ENCODE measurements around the gene PIK3CD.
"Not testable (repeated sequence)": the region's sequence is repeated elsewhere in the genome, so short reads cannot be mapped to it uniquely, and the experiment has no call there.

PIK3CD gene

DNA sequence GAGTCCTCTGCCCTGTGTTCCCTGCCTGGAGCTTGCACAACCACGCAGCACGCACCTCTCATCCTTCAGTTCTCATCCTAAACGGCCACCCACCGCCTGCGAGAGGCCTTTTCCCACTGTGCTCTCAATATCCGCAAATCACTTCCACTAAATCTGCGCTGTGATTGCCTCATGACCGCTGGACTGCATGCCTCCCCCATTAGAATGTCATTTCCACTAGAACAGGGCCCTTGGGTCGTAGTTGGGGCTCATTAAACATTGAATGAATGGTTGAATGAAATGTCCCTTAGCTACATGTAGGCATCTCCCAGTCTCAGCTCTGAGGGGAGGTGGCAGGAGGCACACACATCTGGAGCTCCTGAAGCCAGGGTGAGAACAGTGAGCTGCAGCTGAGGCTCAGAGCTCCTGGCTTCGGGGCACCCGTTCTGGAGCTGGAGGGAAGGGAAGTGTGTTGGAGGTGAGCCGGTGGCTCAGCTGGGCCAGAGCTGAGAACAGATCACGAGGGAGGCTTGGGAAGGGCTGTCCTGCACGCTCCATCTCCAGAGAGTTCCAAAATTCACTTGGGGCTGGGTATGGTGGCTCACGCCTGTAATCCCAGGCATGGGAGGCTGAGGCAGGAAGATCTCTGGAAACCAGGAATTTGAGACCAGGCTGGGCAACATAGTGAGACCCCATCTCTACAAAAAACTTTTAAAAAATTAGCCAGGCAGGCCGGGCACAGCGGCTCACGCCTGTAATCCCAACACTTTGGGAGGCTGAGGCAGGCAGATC is 32.4 kb upstream of the PIK3CD start:
- DNase-seq (ENCODE audit: insufficient read length, low spot score) (no peak), FAIRE-seq (no peak)

DNA sequence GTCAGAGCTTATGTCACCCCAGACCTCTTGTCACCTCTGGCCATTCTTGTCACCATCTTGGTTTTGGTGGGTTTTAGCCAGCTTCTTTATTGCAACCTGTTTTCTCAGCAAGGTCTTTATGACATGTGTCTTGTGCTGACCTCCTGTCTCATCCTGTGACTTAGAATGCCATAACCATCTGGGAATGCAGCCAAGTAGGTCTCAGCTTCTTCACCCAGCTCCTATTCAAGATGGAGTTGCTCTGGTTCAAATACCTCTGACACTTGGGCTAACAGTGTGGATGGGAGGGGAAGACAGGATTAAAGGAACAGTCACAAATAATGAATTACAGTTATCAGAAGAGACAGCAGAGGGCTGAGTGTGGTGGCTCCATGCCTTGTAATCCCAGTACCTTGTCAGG is 30.5 kb upstream of the PIK3CD start:
- FAIRE-seq (no peak), DNase-seq (ENCODE audit: insufficient read length, low spot score) (no peak)

DNA sequence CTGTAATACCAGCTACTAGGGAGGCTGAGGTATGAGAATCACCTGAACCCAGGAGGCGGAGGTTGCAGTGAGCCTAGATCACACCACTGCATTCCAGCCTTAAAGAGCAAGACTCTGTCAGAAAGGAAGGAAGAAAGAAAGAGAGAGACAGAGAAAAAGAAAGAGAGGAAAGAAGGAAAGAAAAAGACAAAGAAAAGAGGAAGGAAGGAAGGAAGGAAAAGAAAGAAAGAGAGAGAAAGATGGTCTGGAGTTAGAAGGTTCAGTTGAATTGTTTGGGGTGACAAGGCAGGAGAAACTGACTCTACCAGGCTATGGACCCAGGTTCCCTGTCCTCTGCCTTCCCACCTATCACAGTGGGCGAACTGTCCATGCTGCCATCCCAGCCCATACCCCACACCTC is 27.4 kb upstream of the PIK3CD start:
- FAIRE-seq (no peak), DNase-seq (ENCODE audit: insufficient read length, low spot score) (no peak)

DNA sequence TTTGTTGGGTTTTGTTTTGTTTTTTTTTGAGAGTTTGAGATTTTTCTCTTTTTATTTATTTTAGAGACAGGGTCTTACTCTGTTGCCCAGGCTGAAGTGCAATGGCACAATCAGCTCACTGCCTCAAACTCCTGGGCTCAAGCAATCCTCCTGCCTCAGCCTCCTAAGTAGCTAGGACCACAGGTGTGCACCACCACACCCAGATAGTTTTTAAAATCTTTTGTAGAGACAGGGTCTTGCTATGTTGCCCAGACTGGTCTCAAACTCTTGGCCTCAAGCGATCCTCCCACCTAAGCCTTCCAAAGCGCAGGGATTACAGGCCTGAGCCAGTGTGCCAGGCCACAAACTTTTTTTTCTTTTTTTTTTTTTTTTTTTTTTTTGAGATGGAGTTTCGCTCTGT is 26.5 kb upstream of the PIK3CD start:
- DNase-seq (ENCODE audit: insufficient read length, low spot score); FAIRE-seq: not testable (repeated sequence)

DNA sequence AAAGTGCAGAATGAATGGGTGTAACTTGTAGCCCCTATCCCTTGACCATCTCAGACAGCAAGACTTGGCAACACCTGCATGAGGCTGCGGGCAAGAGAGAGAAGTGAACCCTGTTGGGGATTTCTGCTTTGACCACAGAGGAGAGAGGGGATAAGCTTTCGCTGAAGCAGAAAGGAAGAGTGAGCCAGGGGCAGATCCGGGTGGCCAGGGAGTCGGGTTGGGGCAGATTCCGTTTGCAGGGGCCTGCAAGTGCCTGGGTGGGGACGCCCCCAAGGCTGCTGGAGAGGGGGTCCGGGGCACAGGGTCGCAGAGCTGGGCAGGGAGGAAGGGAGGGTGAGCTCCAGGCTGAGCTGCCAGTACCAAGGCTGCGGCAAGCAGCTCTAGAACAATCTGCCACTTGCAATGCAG is 25.3 kb upstream of the PIK3CD start:
- DNase-seq (ENCODE audit: insufficient read length, low spot score) (peak; percentile 75), FAIRE-seq (peak; percentile 99)

DNA sequence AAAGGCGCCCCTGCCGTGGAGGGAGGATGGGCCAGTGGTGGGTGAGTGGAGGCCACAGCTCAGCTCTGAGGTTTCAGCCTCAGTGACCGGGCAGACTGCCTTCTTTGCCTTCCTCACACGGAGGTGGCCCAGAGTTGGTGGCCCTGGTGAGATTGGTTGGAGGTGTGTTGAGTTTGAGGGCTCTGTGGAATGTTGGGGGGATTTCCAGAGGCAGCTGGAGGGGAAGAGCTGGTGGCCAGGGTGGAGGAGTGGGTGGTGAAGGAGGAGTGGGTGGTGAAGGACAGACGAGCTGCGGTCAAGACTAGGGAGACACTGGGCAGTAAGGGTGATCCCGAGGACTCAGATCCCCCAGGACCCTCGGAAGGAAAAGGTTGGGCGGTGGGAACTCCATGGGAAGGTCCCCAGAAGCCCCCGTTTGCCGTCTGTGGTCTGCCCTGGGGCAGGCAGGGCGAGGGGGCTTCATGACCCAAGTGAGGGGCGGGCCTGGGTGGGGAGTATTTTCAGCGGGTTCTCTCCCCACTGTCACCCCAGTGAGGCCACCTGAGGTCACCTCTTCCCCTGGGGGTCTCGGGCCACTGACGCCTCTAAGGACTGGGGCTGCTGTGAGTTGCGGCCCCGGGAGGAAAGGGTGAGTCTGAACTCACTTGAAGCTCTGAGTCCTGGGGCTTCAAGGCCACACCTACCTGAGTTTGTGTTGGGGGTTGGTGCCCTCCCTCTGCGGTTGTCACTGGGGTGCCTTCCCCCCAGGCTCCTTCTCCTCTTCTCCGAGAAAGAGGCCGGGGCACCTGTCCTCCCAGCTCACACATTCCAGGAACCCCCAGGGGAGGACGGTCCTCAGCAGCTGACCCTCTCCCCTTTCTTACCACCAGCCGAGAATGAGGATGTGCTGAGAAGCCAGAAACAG is 22.7 kb upstream of the PIK3CD start:
- no peak for DNase-seq (ENCODE audit: insufficient read length, low spot score)

DNA sequence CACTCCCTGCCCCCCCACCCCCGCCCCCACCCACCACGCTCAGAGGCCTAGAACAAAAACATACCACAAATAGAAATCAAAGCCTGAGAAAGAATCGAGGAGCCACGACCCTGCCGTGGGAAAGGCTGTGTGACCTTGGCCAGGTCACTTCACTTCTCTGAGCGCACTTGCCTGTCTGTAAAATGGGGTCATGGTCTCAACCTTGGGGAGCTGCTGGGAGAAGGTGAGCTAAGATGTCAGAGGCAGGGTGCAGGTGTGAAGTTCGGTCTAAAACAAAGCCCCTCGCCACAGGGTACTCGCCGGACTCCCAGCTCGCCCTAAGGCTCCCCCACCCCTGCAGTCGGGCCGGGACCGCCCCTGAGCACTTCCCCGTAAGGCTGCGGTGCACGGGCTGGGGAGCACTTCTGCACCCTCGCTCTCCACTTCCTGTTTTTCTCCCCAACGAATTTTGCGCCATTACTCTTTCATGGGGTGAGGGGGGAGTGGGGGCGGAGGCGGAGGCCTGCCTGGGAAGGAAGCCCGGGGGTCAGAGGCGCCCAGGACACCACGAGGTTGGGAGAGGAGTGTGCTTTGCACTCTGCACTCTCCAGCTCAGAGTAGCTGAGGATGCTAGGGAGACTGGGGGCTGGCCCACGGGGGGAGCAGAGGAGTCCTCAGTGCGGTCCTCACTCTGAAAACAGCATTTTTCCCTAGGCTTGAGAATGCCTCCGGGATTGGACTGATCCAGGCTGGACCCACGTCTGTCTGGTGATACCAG is 21.9 kb upstream of the PIK3CD start:
- FAIRE-seq (peak; percentile 94), DNase-seq (ENCODE audit: insufficient read length, low spot score) (no peak)

More for the DNA sequence above, 22.7 kb upstream of the PIK3CD start:
- FAIRE-seq = peak; percentile 59

GRCh38 chr1:9630331-9631111 is 21.0 kb upstream of the PIK3CD start:
- no peak for DNase-seq (ENCODE audit: insufficient read length, low spot score)
- no peak for FAIRE-seq

DNA sequence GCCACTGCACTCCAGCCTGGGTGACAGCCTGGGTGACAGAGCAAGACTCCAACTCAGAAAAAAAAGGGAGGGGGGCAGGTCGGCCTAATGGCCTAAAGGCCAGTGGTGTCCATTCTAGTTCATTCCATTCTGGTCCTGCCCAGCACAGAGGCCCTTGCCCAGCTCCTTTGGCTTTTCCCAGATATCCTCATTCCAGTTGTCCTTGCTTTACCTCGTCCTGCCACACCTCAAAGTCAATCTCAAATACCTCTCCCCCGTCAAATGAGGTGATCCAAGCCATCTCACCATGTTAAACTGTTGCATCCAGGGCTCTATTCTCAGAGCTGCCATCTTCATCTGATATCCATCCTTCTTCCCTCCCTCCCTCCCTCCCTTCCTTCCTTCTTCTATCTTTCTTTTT is 19.9 kb upstream of the PIK3CD start:
- no peak for FAIRE-seq

GRCh38 chr1:9633493-9633892 is 18.0 kb upstream of the PIK3CD start:
- no peak for DNase-seq (ENCODE audit: insufficient read length, low spot score)
- FAIRE-seq = no peak

More for the DNA sequence above, 19.9 kb upstream of the PIK3CD start:
- DNase-seq (ENCODE audit: insufficient read length, low spot score) = no peak

GRCh38 chr1:9634582-9634981 is 16.9 kb upstream of the PIK3CD start:
- no peak for FAIRE-seq
- no peak for DNase-seq (ENCODE audit: insufficient read length, low spot score)

DNA sequence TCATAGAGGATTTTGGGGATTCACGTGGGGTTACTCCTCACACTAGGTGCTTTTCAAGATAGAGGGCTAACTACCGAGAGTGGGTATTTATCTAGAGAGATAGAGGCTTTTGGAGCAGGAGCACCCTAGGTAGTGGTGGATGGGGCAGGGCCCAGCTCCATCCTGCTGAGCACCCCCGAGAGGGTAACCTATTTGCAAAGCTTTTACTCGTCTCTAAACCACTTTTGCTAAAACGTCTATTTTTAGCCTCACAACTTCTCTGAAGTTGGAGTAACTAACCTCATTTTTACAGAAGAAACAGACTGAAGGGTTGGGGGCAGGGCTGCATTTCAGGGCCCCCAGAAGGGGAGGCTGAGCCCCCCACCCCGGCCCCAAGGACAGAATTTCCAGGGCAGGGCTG is 12.3 kb upstream of the PIK3CD start:
- FAIRE-seq (no peak), DNase-seq (ENCODE audit: insufficient read length, low spot score) (no peak)

DNA sequence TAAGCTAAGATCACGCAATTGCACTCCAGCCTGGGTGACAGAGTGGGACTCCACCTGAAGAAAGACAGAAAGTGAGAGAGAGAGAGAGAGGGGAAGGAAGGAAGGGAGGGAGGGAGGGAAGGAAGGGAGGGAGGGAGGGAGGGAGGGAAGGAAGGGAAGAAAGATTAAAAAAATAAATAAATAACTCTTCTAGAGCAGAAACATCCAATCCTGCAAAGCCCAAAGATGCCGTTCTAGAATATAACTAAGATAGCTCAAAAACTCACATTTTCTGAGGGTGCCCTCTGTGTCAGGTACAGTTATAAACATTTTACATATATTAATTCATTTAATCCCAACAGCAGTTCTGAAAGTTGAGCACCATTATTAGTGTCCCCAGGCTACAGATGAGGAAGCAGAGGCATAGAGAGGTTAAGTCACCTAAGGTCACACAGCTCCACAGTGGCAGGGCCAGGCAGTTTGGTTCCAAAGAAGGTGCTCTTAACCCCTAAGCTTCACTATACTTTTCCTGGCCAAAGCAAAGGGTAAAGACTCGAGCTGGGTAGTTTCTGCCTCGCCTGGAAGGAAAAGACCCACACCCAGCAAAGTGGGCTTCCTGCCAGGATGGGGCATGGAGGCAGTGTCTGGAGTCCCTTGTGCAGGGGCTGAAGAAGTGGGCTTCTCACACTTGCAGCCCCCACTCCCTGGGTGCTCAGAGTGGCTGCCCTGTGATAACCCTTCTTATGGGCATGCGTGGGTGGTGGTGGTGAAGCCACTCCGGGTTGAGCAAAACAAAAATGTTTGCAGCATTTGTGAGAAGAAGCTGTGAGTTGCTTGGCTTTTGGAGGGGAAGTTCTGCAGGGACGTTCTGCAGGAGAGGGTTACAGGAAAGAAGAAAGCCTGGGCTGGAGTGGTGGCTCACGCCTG is 7.9 kb upstream of the PIK3CD start:
- DNase-seq (ENCODE audit: insufficient read length, low spot score) (no peak), FAIRE-seq (no peak)

DNA sequence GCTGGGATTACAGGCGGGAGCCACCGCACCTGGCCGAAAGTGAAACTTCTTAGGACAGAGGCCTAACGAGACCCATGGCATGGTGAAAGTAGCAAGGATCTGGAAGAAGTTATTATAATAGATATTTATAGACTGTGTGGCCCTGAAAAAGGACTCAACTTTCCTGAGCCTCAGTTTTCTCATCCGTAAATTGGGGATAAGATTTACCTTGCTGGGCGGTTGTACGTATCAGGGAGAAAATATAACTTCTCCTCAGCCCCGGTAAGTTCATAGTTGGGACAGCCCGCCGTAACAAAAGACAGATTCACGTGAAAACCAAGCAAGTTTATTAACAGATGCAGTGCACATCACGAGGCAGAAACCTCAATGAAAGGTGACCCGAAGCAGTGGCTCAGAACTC is 5.5 kb upstream of the PIK3CD start:
- DNase-seq (ENCODE audit: insufficient read length, low spot score) (no peak), FAIRE-seq (no peak)

DNA sequence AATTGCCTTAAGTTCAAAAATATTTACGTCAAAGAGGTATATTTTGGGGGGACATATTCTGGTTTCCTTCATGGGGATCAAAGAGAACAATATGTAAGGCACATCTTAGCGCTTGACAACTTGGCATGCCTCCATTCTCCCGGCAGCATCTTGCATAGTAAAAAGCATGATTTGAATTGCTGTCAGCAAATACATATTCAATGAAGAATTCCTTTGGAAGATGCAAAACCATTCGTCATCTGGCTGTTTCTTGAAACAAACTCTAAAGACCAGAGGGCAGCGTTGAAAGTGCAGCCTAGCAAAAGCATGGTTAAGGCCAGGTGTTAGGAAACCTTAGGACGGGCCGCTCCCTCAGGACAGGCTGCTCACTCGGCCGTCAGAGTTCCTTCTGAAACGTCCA is 3.4 kb upstream of the PIK3CD start:
- DNase-seq (ENCODE audit: insufficient read length, low spot score) (no peak), FAIRE-seq (no peak)

GRCh38 chr1:9649769-9650168 is 1.8 kb upstream of the PIK3CD start:
- DNase-seq (ENCODE audit: insufficient read length, low spot score) (no peak), FAIRE-seq (no peak)

DNA sequence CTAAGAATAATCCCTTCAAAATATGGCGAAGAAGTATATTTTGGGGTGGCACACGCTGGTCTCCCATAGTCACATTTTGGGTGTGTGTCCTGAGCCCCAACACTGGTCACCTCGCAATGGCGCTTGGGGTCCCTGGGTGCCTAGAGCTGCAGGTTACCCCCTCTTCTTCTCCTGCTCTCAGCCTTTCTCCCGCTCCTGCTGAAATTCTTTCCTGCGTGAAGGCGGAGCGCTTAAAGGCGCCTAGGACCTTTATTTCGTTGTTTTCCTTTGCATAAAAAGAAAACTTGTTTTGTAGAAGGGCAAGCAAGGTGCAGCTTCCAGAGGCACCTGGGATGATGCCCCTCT is 339 bp upstream of the PIK3CD start:
- DNase-seq (ENCODE audit: insufficient read length, low spot score) = no peak
- peak; percentile 85 for FAIRE-seq

DNA sequence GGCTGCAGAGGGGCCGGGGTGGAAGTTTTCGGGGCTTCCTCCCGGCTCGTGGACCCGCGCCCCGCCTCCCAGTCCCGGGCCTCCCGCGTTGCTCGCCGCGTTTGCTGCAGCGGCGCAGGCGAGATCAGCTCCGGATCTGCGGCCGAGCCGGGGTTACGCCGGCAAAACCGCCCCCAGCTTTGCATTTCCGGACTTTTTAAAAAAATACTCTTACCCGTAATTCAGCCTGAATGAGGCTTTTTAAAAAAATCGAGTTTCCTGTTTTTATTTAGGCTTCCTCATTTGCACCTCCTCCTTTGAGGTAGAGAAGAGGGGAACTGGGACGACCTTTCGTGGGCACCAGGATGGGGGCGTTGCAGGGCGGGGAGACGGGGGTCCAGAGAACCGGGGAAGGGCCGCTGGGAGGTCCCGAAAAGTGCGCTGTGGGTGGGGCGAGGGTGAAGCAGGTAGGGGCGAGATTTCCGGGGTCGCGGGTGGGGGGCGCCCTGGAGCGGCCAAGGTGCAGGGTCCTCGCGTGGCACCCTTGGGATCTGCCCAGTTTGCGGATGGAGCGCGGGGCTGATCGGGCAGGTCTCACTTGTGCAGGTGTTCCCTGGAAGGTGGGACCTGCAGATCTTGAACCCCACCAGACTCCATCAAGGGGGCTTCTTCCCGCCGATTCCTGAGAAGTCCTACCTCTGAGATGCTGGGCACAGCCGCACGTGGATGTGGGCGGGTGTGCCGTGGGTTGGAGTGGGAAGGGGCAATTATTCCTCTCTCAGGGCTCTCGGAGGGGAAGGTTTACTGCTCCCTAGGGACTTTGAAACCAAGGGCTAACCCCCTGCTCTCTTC is 1.1 kb downstream of the PIK3CD start:
- FAIRE-seq = no peak

GRCh38 chr1:9653210-9653490 is 1.6 kb downstream of the PIK3CD start:
- DNase-seq (ENCODE audit: insufficient read length, low spot score) = no peak
- FAIRE-seq = no peak

More for the DNA sequence above, 1.1 kb downstream of the PIK3CD start:
- no peak for DNase-seq (ENCODE audit: insufficient read length, low spot score)

Data from GM19239 (cell line).